Heart left ventricle (tissue), 13 donors: ENCODE measurements around the gene HIVEP2.

Experiments used
- CTCF ChIP-seq, 12 donors: fragments of 200-600 bp; sonication (generic) in 4 of 12; IDR thresholded peaks; one replicate each; pipeline versions ENCODE4 v1.5.0 to v1.8.0; 2018 to 2022; ENCODE audit warnings: antibody characterized with exemption in 12 of 12, mild to moderate bottlenecking in 5 of 12
- POLR2A ChIP-seq, 2 donors: fragments of 450-650 bp; IDR thresholded peaks; one replicate each; pipeline ENCODE4 v1.6.1; 2017; ENCODE audit warnings: antibody characterized with exemption in 2 of 2, mild to moderate bottlenecking in 2 of 2, moderate library complexity in 2 of 2
- donor health status: ischemic (EF 13 %, LVEDD 7.1; RV severe dilation, severe dysfunction).
- donor health status: DM: no; HTN: yes; CAD: no.
- donor health status: DM: no; HTN: no; CAD: no.
- donor health status: ischemic (EF 25% LVEDD 6.9; RV normal size, moderate dysfunction).
- donor health status: ischemic (EF 25% LVEDD 5.7; RV mildly dilated, moderate dysfunction).
- donor health status: ischemic (EF 35%, LVEDD 5.7; RV mildly dilated, moderate dysfunction).
- donor health status: nonischemic (EF 11% LVEDD 7.7; RV severe dilation, severe dysfunction).
- donor health status: DM: yes; HTN: yes; CAD: no.
- donor health status: PGD.
- donor health status: ischemic (EF 29% LVEDD 5.4; RV normal size, mild dysfunction).
- donor health status: nonischemic (EF 23%, LVEDD 6.1; RV moderate dilation, normal function).

- TF ChIP-seq CTCF (IDR thresholded peaks at IDR 0.05) (no peak), POLR2A (IDR thresholded peaks at IDR 0.05) (no peak)
Observed at GRCh38 chr6:142851601-142852000, 93.4 kb downstream of the HIVEP2 start.
